ENCODE results near the gene PLEKHM3. TPM values are rescaled to one million over a fixed set of nuclear protein-coding genes. Genes with fewer than 3 reads are reported as not detected.

Gene PLEKHM3
- total RNA-seq, 1 experiment from 2014 or later, result 19.9 TPM

- no peaks in the 10 kb centered on the region for H3K36me3 ChIP-seq (ENCODE audit: insufficient read depth, low read length)
- H3K9me3 ChIP-seq (ENCODE audit: low read length), result no peaks in the 10 kb centered on the region
- no peak for DNase-seq
- no peaks in the 10 kb centered on the region for H3K79me2 ChIP-seq (ENCODE audit: low read length)
- H3K27ac ChIP-seq (ENCODE audit: low read length), result no peak overlapping the region
- no peaks in the 10 kb centered on the region for H3K4me1 ChIP-seq (ENCODE audit: low read length)
- H3K27me3 ChIP-seq (ENCODE audit: low read length), result no peaks in the 10 kb centered on the region
- no peak overlapping the region for H3K4me2 ChIP-seq (ENCODE audit: low read depth, low read length, poor library complexity, severe bottlenecking)
- H4K20me1 ChIP-seq (ENCODE audit: insufficient read depth, low read depth, low read length), result no peaks in the 10 kb centered on the region
- H3K4me3 ChIP-seq (ENCODE audit: low read length), result no peak overlapping the region
- no peaks in the 10 kb centered on the region for H3K9me2 ChIP-seq (replicated peaks; ENCODE audit: insufficient read depth, low read length)
- H3K9ac ChIP-seq (ENCODE audit: low read length), result no peak overlapping the region
- H2AFZ ChIP-seq (ENCODE audit: low read length), result no peak overlapping the region
Observed at GRCh38 chr2:207847807-207848544, 177.4 kb downstream of the PLEKHM3 start.

GRCh38 chr2:207847098-207847806 lies 178.1 kb downstream of the PLEKHM3 start:
- H3K9me2 ChIP-seq (replicated peaks; ENCODE audit: insufficient read depth, low read length), result no peaks in the 10 kb centered on the region
- H3K27ac ChIP-seq (ENCODE audit: low read length), result no peak overlapping the region
- no peaks in the 10 kb centered on the region for H3K79me2 ChIP-seq (ENCODE audit: low read length)
- H3K27me3 ChIP-seq (ENCODE audit: low read length), result no peaks in the 10 kb centered on the region
- H3K4me2 ChIP-seq (ENCODE audit: low read depth, low read length, poor library complexity, severe bottlenecking), result no peak overlapping the region
- H3K9me3 ChIP-seq (ENCODE audit: low read length), result no peaks in the 10 kb centered on the region
- H3K4me3 ChIP-seq (ENCODE audit: low read length), result no peak overlapping the region
- H3K4me1 ChIP-seq (ENCODE audit: low read length), result no peaks in the 10 kb centered on the region
- no peak overlapping the region for H3K9ac ChIP-seq (ENCODE audit: low read length)
- DNase-seq, result no peak
- no peaks in the 10 kb centered on the region for H3K36me3 ChIP-seq (ENCODE audit: insufficient read depth, low read length)
- H2AFZ ChIP-seq (ENCODE audit: low read length), result no peak overlapping the region
- H4K20me1 ChIP-seq (ENCODE audit: insufficient read depth, low read depth, low read length), result no peaks in the 10 kb centered on the region

GRCh38 chr2:207845202-207845864 lies 180.0 kb downstream of the PLEKHM3 start:
- no peak for DNase-seq

GRCh38 chr2:207844648-207845047 lies 180.7 kb downstream of the PLEKHM3 start:
- no peaks in the 10 kb centered on the region for H3K9me2 ChIP-seq (replicated peaks; ENCODE audit: insufficient read depth, low read length)
- H3K4me2 ChIP-seq (ENCODE audit: low read depth, low read length, poor library complexity, severe bottlenecking), result no peak overlapping the region
- no peaks in the 10 kb centered on the region for H3K79me2 ChIP-seq (ENCODE audit: low read length)
- H3K36me3 ChIP-seq (ENCODE audit: insufficient read depth, low read length), result no peaks in the 10 kb centered on the region
- no peaks in the 10 kb centered on the region for H3K27me3 ChIP-seq (ENCODE audit: low read length)
- H3K4me3 ChIP-seq (ENCODE audit: low read length), result no peak overlapping the region
- no peaks in the 10 kb centered on the region for H4K20me1 ChIP-seq (ENCODE audit: insufficient read depth, low read depth, low read length)
- no peaks in the 10 kb centered on the region for H3K4me1 ChIP-seq (ENCODE audit: low read length)
- H3K9me3 ChIP-seq (ENCODE audit: low read length), result no peaks in the 10 kb centered on the region
- no peak overlapping the region for H3K27ac ChIP-seq (ENCODE audit: low read length)
- DNase-seq, result no peak
- no peak overlapping the region for H2AFZ ChIP-seq (ENCODE audit: low read length)
- H3K9ac ChIP-seq (ENCODE audit: low read length), result no peak overlapping the region

More at GRCh38 chr2:207845202-207845864, 180.0 kb downstream of the PLEKHM3 start:
- H3K27me3 ChIP-seq (ENCODE audit: low read length), result no peaks in the 10 kb centered on the region
- H4K20me1 ChIP-seq (ENCODE audit: insufficient read depth, low read depth, low read length), result no peaks in the 10 kb centered on the region
- H3K4me2 ChIP-seq (ENCODE audit: low read depth, low read length, poor library complexity, severe bottlenecking), result no peak overlapping the region
- no peak overlapping the region for H2AFZ ChIP-seq (ENCODE audit: low read length)
- H3K9ac ChIP-seq (ENCODE audit: low read length), result no peak overlapping the region
- no peaks in the 10 kb centered on the region for H3K9me3 ChIP-seq (ENCODE audit: low read length)
- H3K4me1 ChIP-seq (ENCODE audit: low read length), result no peaks in the 10 kb centered on the region
- no peak overlapping the region for H3K27ac ChIP-seq (ENCODE audit: low read length)
- H3K79me2 ChIP-seq (ENCODE audit: low read length), result no peaks in the 10 kb centered on the region
- no peaks in the 10 kb centered on the region for H3K36me3 ChIP-seq (ENCODE audit: insufficient read depth, low read length)
- H3K9me2 ChIP-seq (replicated peaks; ENCODE audit: insufficient read depth, low read length), result no peaks in the 10 kb centered on the region
- H3K4me3 ChIP-seq (ENCODE audit: low read length), result no peak overlapping the region

- no peak overlapping the region for H2AFZ ChIP-seq (ENCODE audit: low read length)
- H3K4me2 ChIP-seq (ENCODE audit: low read depth, low read length, poor library complexity, severe bottlenecking), result no peak overlapping the region
- peaks cover 14% of the 10 kb centered on the region for H3K4me1 ChIP-seq (ENCODE audit: low read length)
- H3K27ac ChIP-seq (ENCODE audit: low read length), result no peak overlapping the region
- H3K79me2 ChIP-seq (ENCODE audit: low read length), result no peaks in the 10 kb centered on the region
- H4K20me1 ChIP-seq (ENCODE audit: insufficient read depth, low read depth, low read length), result no peaks in the 10 kb centered on the region
- H3K27me3 ChIP-seq (ENCODE audit: low read length), result no peaks in the 10 kb centered on the region
- H3K36me3 ChIP-seq (ENCODE audit: insufficient read depth, low read length), result no peaks in the 10 kb centered on the region
- no peak for DNase-seq
- no peaks in the 10 kb centered on the region for H3K9me3 ChIP-seq (ENCODE audit: low read length)
- H3K9me2 ChIP-seq (replicated peaks; ENCODE audit: insufficient read depth, low read length), result no peaks in the 10 kb centered on the region
- no peak overlapping the region for H3K9ac ChIP-seq (ENCODE audit: low read length)
- H3K4me3 ChIP-seq (ENCODE audit: low read length), result no peak overlapping the region
Observed at GRCh38 chr2:207840101-207840500, 185.2 kb downstream of the PLEKHM3 start.

GRCh38 chr2:207839575-207839974 lies 185.8 kb downstream of the PLEKHM3 start:
- Histone ChIP-seq H3K4me3 (ENCODE audit: low read length) (no peak overlapping the region), H3K9me3 (ENCODE audit: low read length) (no peaks in the 10 kb centered on the region), H3K4me2 (ENCODE audit: low read depth, low read length, poor library complexity, severe bottlenecking) (no peak overlapping the region), H3K27ac (ENCODE audit: low read length) (no peak overlapping the region), H3K9ac (ENCODE audit: low read length) (no peak overlapping the region), H2AFZ (ENCODE audit: low read length) (no peak overlapping the region), H3K9me2 (replicated peaks; ENCODE audit: insufficient read depth, low read length) (no peaks in the 10 kb centered on the region), H4K20me1 (ENCODE audit: insufficient read depth, low read depth, low read length) (no peaks in the 10 kb centered on the region), H3K79me2 (ENCODE audit: low read length) (no peaks in the 10 kb centered on the region), H3K27me3 (ENCODE audit: low read length) (no peaks in the 10 kb centered on the region), H3K4me1 (ENCODE audit: low read length) (peaks cover 14% of the 10 kb centered on the region), H3K36me3 (ENCODE audit: insufficient read depth, low read length) (no peaks in the 10 kb centered on the region)
- no peak for DNase-seq

- H2AFZ ChIP-seq (ENCODE audit: low read length), result no peak overlapping the region
- no peaks in the 10 kb centered on the region for H3K79me2 ChIP-seq (ENCODE audit: low read length)
- H3K4me1 ChIP-seq (ENCODE audit: low read length), result peaks cover 14% of the 10 kb centered on the region
- no peak overlapping the region for H3K9ac ChIP-seq (ENCODE audit: low read length)
- no peak overlapping the region for H3K27ac ChIP-seq (ENCODE audit: low read length)
- no peaks in the 10 kb centered on the region for H3K27me3 ChIP-seq (ENCODE audit: low read length)
- no peaks in the 10 kb centered on the region for H4K20me1 ChIP-seq (ENCODE audit: insufficient read depth, low read depth, low read length)
- no peaks in the 10 kb centered on the region for H3K36me3 ChIP-seq (ENCODE audit: insufficient read depth, low read length)
- H3K4me3 ChIP-seq (ENCODE audit: low read length), result no peak overlapping the region
- H3K4me2 ChIP-seq (ENCODE audit: low read depth, low read length, poor library complexity, severe bottlenecking), result no peak overlapping the region
- no peak for DNase-seq
- no peaks in the 10 kb centered on the region for H3K9me2 ChIP-seq (replicated peaks; ENCODE audit: insufficient read depth, low read length)
- H3K9me3 ChIP-seq (ENCODE audit: low read length), result no peaks in the 10 kb centered on the region
Observed at GRCh38 chr2:207839028-207839427, 186.3 kb downstream of the PLEKHM3 start.

- no peaks in the 10 kb centered on the region for H3K9me3 ChIP-seq (ENCODE audit: low read length)
- DNase-seq, result no peak
- no peak overlapping the region for H2AFZ ChIP-seq (ENCODE audit: low read length)
- H3K27ac ChIP-seq (ENCODE audit: low read length), result no peak overlapping the region
- H3K36me3 ChIP-seq (ENCODE audit: insufficient read depth, low read length), result no peaks in the 10 kb centered on the region
- no peaks in the 10 kb centered on the region for H3K79me2 ChIP-seq (ENCODE audit: low read length)
- no peak overlapping the region for H3K4me3 ChIP-seq (ENCODE audit: low read length)
- no peaks in the 10 kb centered on the region for H4K20me1 ChIP-seq (ENCODE audit: insufficient read depth, low read depth, low read length)
- no peak overlapping the region for H3K4me2 ChIP-seq (ENCODE audit: low read depth, low read length, poor library complexity, severe bottlenecking)
- no peaks in the 10 kb centered on the region for H3K27me3 ChIP-seq (ENCODE audit: low read length)
- H3K9ac ChIP-seq (ENCODE audit: low read length), result no peak overlapping the region
- H3K9me2 ChIP-seq (replicated peaks; ENCODE audit: insufficient read depth, low read length), result no peaks in the 10 kb centered on the region
- peaks cover 14% of the 10 kb centered on the region for H3K4me1 ChIP-seq (ENCODE audit: low read length)
Observed at GRCh38 chr2:207836521-207837133, 188.7 kb downstream of the PLEKHM3 start.

All from Karpas-422 (cell line).